IPS-15b (cell line): ENCODE measurements around the gene SYF2.
"Not testable (repeated sequence)": the region's sequence is repeated elsewhere in the genome, so short reads cannot be mapped to it uniquely, and the experiment has no call there.

Experiments used
- H3K27me3 ChIP-seq: one replicate; pipeline ENCODE4 v1.6.1; 2013; ENCODE audit warnings: low read length; ENCODE audit not compliant: control insufficient read depth, insufficient read depth
- H3K36me3 ChIP-seq: one replicate; pipeline ENCODE4 v1.6.1; 2013; ENCODE audit warnings: low read length; ENCODE audit not compliant: control insufficient read depth, insufficient read depth
- H3K4me1 ChIP-seq: one replicate; pipeline ENCODE4 v1.6.1; 2013; ENCODE audit warnings: mild to moderate bottlenecking, low read length; ENCODE audit not compliant: control insufficient read depth, insufficient read depth
- H3K4me3 ChIP-seq: one replicate; pipeline ENCODE4 v1.5.1; 2013; ENCODE audit warnings: low read depth, low read length
- H3K9ac ChIP-seq: one replicate; pipeline ENCODE4 v1.6.1; 2013; ENCODE audit warnings: low read depth, mild to moderate bottlenecking, low read length
- H3K9me3 ChIP-seq: one replicate; pipeline ENCODE4 v1.6.1; 2013; ENCODE audit warnings: mild to moderate bottlenecking, low read length; ENCODE audit not compliant: control insufficient read depth, insufficient read depth

The SYF2 gene

DNA sequence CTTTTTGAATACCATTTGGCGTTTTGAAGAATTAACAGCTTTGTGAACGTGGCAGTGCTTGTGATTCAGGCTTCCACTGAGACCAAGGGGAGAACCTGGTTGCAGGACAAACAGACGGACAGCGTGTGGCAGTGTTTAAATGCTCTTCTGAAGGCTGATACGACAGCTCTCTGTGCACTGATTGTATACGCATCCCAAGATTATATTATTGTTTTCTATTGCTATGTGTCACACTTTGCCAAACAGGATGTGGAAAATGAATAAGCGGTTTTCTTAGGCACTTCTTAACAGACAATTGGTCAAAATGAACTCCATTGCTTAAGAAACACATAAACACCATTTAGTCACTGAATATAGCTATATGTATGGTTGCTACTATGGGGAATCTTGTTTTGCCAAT is 27.5 kb upstream of the SYF2 start:
- H3K9me3 ChIP-seq, H3K36me3 ChIP-seq, H3K27me3 ChIP-seq, H3K4me3 ChIP-seq, H3K4me1 ChIP-seq, H3K9ac ChIP-seq: not testable (repeated sequence)

DNA sequence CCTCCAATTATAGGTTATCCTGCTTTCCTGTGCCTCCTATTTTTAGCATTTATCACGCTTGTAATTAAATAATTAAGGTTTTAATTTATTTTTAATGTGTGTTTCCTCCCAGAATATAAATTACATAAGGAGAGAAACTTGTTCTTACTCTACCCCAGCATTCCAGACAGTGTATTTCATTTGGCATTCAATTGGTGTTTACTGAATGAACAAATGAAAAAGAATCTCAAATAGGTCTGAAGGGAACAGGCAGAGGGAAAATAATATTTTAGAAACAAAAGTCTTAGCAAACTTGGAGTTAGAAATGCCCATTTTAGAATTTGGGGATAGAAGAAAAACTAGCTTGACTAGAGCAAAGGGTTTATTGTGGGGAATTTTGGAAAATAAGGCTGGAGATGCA is 24.9 kb upstream of the SYF2 start:
- Histone ChIP-seq H3K9ac (no peak overlapping the region), H3K4me1 (peaks cover 2% of the 10 kb centered on the region), H3K36me3 (no peaks in the 10 kb centered on the region), H3K4me3 (no peak overlapping the region), H3K9me3 (no peaks in the 10 kb centered on the region), H3K27me3 (no peaks in the 10 kb centered on the region)

DNA sequence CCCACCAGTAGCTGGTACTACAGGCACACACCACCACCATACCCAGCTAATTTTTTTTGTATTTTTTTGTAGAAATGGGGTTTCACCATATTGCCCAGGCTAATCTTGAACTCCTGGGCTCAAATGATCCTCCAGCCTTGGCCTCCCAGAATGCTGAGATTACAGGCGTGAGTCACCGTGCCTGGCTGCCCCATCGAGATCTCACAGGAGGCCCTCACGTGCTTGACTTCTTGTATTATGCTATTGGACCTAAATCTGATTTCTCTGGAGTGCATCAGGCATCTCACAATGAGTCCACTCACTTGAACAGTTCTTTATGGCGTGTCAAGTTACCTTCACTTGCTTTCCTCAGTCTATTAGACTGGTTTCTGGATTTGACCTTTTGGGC is 24.3 kb upstream of the SYF2 start:
- Histone ChIP-seq H3K36me3 (no peaks in the 10 kb centered on the region), H3K9me3 (no peaks in the 10 kb centered on the region), H3K4me1 (peaks cover 2% of the 10 kb centered on the region), H3K9ac (no peak overlapping the region), H3K4me3 (no peak overlapping the region), H3K27me3 (no peaks in the 10 kb centered on the region)

DNA sequence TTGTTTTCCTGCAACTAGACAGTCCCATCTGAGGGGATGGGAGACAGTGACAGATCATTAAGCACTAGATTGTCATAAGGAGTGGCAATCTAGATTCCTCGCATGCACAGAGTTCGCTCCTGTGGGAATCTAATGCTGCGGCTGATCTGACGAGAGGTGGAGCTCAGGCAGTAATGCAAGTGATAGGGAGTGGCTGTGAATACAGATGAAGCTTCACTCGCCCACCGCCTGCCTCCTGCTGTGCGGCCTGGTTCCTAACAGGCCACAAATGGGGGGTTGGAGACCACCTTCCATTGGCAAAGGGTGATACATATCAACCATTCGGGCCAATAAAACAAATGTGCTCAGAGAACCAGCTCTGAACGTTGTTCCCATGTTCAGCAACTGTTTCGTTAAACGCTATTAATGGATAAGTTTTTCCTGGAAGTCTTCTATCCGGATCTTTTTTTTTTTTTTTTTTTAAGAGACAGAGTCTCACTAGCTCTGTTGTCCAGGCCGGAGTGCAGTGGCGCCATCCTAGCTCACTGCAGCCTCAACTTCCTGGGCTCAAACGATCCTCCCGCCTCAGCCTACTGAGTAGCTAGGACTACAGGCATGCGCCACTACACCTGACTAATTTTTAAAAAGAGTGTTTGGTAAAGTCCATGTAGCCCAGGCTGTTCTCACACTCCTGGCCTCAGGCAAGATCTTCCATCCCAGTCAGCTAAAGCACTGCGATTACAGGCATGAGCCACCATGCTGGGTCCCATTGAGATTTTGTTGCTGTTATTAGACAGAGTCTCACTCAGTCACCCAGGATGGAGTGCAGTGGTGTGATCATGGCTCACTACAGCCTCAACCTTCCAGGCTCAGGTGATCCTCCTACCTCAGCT is 23.6 kb upstream of the SYF2 start:
- Histone ChIP-seq H3K36me3 (no peaks in the 10 kb centered on the region), H3K9me3 (no peaks in the 10 kb centered on the region), H3K27me3 (no peaks in the 10 kb centered on the region), H3K9ac (no peak overlapping the region), H3K4me3 (no peak overlapping the region), H3K4me1 (peaks cover 2% of the 10 kb centered on the region)

DNA sequence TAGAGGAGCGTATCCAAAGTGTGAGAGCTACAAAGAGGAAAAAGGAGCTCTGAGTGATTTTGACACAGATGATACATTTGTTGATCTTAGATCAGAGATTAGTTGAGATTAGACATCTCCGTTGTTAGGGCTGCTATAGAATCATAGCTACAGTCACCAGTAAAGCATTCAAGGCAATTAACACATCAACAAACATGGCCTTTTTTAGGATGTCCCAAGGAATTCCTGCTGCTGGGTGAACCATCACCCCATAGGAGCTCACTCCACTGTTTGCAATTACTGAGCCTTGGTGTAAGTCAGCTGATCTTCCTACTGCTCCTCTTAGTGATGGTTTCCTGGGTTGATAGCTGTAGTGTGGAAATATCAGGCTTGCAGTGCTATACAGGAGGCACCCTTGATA is 21.6 kb upstream of the SYF2 start:
- Histone ChIP-seq H3K36me3 (no peaks in the 10 kb centered on the region), H3K4me1 (peaks cover 2% of the 10 kb centered on the region), H3K27me3 (no peaks in the 10 kb centered on the region), H3K4me3 (no peak overlapping the region), H3K9ac (no peak overlapping the region), H3K9me3 (no peaks in the 10 kb centered on the region)

DNA sequence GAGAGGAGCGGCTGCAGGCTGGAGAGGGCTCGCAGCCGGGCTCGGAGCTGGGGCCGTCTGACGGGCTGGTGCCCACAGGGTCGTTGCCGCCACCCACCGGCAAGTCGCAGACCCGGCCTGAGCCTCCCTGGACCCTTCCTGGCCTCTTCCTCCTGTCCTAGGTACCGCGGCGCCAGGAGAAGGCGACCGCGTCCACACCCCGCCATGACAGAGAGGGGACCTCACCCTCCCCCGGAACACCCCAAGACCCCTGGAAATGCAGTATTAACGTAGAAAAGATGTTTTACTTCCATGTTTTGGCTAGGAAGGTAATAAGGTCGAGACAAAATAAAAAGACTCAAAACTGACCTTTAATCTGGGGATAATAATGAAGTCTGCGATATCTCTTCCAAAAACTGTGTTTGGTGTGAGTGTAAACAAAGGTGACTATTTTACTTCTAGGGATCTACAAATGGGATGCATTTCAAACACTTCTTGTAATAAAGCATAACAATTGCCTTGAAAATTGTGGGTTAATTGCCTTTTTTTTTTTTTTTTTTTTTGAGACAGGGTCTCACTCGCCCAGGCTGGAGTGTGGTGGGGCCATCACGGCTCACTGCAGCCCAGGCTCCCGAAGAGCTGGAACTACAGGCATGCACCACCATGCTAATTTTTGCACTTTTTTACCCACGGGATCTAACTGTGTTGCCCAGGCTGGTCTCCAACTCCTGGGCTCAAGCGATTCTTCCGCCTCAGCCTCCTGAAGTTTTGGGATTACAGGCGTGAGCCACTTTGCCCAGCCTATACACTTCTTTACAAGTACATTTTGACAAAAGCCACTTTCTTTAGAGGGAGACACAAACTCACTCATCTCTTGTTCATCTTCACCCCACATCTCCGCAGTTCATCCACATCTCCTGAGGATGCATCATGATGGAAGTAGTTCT is 15.8 kb upstream of the SYF2 start:
- Histone ChIP-seq H3K4me1 (no peaks in the 10 kb centered on the region), H3K27me3 (no peaks in the 10 kb centered on the region), H3K9ac (peak overlapping the region; percentile 79), H3K4me3 (peak overlapping the region; percentile 99), H3K9me3 (no peaks in the 10 kb centered on the region), H3K36me3 (peaks cover 18% of the 10 kb centered on the region)

DNA sequence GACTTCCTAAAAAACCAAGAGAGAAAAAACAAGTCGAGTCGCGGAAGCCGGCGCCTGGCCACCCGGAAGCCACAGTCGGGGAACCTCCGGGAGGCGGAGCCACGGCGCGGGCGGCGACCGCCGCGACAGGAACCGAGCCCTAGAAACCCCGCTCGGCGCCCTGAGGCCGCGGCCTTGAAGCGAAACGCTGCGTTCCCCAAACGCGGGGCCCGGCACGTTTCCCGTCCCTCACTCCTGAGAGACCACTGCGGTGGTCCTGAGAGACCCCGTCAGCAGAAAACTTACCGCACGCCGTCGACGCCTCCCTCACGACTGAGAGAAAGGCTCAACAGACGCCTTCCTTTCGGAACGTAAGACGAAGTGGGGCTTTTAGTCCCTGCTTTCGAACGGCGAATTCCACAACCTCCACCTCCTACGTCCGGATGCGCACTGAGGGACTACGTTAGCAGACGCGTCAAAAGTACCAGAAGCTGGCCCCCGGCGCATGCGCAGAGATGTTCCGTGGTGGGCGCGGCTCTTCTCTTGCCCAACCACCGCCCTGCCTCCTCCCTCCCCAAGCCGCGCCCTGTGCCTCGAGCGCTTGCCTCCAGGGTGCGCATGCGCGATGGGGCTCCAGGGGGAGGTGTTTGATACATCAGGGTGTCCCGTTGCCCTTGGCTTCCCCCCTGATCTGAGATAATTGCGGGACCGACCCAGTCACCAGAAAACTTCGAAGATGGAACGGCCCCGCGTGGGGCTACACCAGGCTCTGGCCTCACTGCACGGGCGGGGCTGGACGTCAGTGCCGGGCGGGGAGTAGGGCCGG is 14.9 kb upstream of the SYF2 start, which contains the start of gene RSRP1:
Gene RSRP1, minus strand, starts transcription at position 431 of the 805 bp plus-strand sequence. CDS start 491 bp downstream, outside the sequence.
- H3K9me3 ChIP-seq, result no peaks in the 10 kb centered on the region
- H3K4me3 ChIP-seq, result peak within 1 kb of the TSS; percentile 99
- no peaks in the 10 kb centered on the region for H3K4me1 ChIP-seq
- H3K27me3 ChIP-seq, result no peaks in the 10 kb centered on the region
- peaks cover 25% of the 10 kb centered on the region for H3K36me3 ChIP-seq
- H3K9ac ChIP-seq, result peak within 1 kb of the TSS; percentile 98

DNA sequence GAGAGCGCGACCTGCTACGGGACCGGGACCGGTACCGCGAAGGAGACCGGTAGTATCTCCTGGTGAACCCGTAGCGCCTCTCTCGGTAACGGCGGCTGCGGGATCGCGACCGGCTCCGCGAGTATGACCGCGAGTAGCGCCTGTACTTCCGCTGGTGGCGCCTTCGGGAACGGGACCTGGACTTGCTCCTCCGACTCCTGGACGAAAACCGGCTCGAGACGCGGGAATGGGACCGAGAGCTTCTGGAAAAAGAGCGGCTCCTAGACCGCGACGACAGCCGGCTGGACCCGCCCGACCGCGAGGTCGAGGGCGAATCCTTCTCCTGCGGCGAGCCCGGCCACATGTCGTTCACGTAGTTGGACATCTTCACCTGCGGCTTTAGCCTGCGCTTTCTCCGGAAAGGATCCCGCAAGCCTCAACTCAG is 14.3 kb upstream of the SYF2 start:
- Histone ChIP-seq H3K9ac (peak overlapping the region; percentile 98), H3K27me3 (no peaks in the 10 kb centered on the region), H3K4me3 (peak overlapping the region; percentile 99), H3K9me3 (no peaks in the 10 kb centered on the region), H3K36me3 (peaks cover 26% of the 10 kb centered on the region), H3K4me1 (no peaks in the 10 kb centered on the region)

DNA sequence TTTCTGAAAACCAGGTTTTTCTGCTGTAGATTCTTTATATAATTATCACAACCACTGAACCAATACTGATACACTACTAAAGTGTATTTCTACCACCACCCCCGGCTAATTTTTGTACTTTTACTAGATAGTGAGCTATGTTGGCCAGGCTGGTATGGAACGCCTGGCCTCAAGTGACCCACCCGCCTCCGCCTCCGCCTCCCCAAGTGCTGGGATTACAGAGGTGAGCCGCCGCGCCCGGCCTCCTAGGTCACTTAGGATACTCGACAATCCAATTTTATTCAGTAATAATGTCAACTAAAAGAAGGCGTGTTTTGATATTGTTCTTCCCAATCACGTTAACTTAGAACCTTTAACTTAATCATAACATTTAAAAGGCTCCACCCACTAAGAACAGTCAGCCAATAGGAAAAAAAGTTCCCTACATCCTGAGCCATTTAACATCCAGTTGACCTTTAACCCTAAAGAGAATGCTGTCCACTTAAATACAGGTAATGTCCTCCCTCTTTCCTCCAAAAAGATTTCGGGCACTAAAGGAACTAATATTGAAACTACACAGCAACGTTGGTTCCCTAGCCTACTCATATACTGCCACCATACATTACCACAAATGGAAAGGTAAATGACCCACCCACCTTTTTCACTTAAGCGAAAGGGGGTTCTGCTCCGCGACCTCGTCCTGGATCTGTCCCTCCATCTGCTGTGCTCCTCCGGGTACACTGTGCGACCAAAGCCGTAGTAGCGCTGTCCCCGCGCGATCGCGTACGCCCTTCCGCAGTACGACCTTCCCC is 13.7 kb upstream of the SYF2 start:
- Histone ChIP-seq H3K9me3 (no peaks in the 10 kb centered on the region), H3K9ac (peak overlapping the region; percentile 98), H3K36me3 (peaks cover 26% of the 10 kb centered on the region), H3K4me1 (no peaks in the 10 kb centered on the region), H3K4me3 (peak overlapping the region; percentile 99), H3K27me3 (no peaks in the 10 kb centered on the region)

DNA sequence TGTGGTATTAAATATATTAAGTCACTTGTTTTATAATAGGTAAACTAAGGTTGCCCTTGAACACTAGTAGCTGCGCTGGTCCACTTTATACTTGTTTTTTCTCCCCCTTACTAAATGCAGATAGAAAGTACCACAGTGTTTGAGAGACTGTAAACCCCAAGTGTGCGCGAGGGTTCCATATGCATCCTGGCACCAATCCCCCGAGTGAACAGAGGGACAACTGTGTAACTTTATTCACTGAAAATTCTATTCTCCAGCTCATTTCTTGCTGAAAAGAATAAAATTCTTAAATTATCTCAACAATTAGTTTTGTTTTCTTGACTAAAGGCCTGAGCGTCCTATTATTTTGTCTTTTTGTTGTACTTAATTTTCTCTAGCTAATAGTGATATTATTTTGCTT is 13.1 kb upstream of the SYF2 start:
- Histone ChIP-seq H3K4me3 (peak overlapping the region; percentile 99), H3K9me3 (no peaks in the 10 kb centered on the region), H3K36me3 (peaks cover 26% of the 10 kb centered on the region), H3K4me1 (peaks cover 2% of the 10 kb centered on the region), H3K9ac (no peak overlapping the region), H3K27me3 (no peaks in the 10 kb centered on the region)

DNA sequence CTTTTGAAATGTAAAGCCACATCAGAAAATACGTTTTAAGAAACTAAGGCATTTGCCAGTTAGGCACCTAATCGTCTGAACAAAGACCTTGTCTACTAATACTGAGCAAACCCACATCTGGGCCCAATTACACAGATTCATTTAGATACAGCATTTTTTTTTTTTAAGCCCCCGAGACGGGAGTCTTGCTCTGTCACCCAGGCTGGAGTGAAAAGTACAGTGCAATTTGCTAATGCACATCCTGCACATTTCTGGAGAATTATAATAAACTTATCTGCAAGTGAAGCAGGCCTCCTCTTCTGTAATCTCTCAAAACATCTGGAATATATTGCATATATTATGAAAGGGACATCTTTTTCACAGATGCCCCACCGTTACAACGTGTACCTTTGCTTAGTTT is 11.6 kb upstream of the SYF2 start:
- H3K4me3 ChIP-seq, result no peak overlapping the region
- peaks cover 6% of the 10 kb centered on the region for H3K4me1 ChIP-seq
- H3K9ac ChIP-seq, result no peak overlapping the region
- H3K27me3 ChIP-seq, result no peaks in the 10 kb centered on the region
- no peaks in the 10 kb centered on the region for H3K9me3 ChIP-seq
- H3K36me3 ChIP-seq, result peaks cover 26% of the 10 kb centered on the region
